ENCODE measurements around the gene PEAK1. TPM values are rescaled to one million over a fixed set of nuclear protein-coding genes. Genes with fewer than 3 reads are reported as not detected.

The PEAK1 gene
- total RNA-seq, 6 experiments from 2014 or later = 85.6 to 110 (median 95.8) TPM

- H3K27me3 Mint-ChIP-seq (ENCODE audit: insufficient read depth) = no peaks in the 10 kb centered on the region; the same call in 1 of the 2 replicates
- H3K36me3 Mint-ChIP-seq (ENCODE audit: low read depth) = peaks cover 37% of the 10 kb centered on the region
- no peak for DNase-seq
- peaks cover 19% of the 10 kb centered on the region for H3K4me1 Mint-ChIP-seq (ENCODE audit: low read depth)
- TF ChIP-seq CTCF (IDR thresholded peaks at IDR 0.05) = no peak
- H3K27ac Mint-ChIP-seq = no peak overlapping the region
- no peak overlapping the region for H3K4me3 Mint-ChIP-seq
- H3K9me3 Mint-ChIP-seq = peaks cover 7% of the 10 kb centered on the region
Measured at GRCh38 chr15:77235566-77235965, 184.3 kb downstream of the PEAK1 start.

GRCh38 chr15:77228828-77229227 is 191.1 kb downstream of the PEAK1 start:
- Mint-ChIP-seq H3K4me3 (no peak overlapping the region), H3K4me1 (ENCODE audit: low read depth) (peaks cover 29% of the 10 kb centered on the region), H3K27ac (peak overlapping the region; percentile 47; the same call in 1 of the 2 replicates), H3K27me3 (ENCODE audit: insufficient read depth) (no peaks in the 10 kb centered on the region), H3K36me3 (ENCODE audit: low read depth) (peaks cover 8% of the 10 kb centered on the region), H3K9me3 (no peaks in the 10 kb centered on the region)
- no peak for DNase-seq
- TF ChIP-seq CTCF (IDR thresholded peaks at IDR 0.05) = no peak

- Mint-ChIP-seq H3K4me1 (ENCODE audit: low read depth) (peaks cover 38% of the 10 kb centered on the region), H3K36me3 (ENCODE audit: low read depth) (0 out of 2 replicates have a peak, but pooled peaks cover 5% of the 10 kb centered on the region), H3K4me3 (no peak overlapping the region), H3K27ac (no peak overlapping the region), H3K27me3 (ENCODE audit: insufficient read depth) (no peaks in the 10 kb centered on the region), H3K9me3 (no peaks in the 10 kb centered on the region)
- TF ChIP-seq CTCF (IDR thresholded peaks at IDR 0.05) = no peak
- no peak for DNase-seq
Measured at GRCh38 chr15:77226652-77227051, 193.3 kb downstream of the PEAK1 start.

GRCh38 chr15:77225646-77226045 is 194.3 kb downstream of the PEAK1 start:
- peaks cover 38% of the 10 kb centered on the region for H3K4me1 Mint-ChIP-seq (ENCODE audit: low read depth)
- DNase-seq = no peak
- 0 out of 2 replicates have a peak, but pooled peaks cover 5% of the 10 kb centered on the region for H3K36me3 Mint-ChIP-seq (ENCODE audit: low read depth)
- no peaks in the 10 kb centered on the region for H3K27me3 Mint-ChIP-seq (ENCODE audit: insufficient read depth)
- H3K27ac Mint-ChIP-seq = no peak overlapping the region
- H3K9me3 Mint-ChIP-seq = no peaks in the 10 kb centered on the region
- H3K4me3 Mint-ChIP-seq = no peak overlapping the region
- TF ChIP-seq CTCF (IDR thresholded peaks at IDR 0.05) = no peak

GRCh38 chr15:77225088-77225487 is 194.8 kb downstream of the PEAK1 start:
- Mint-ChIP-seq H3K4me1 (ENCODE audit: low read depth) (peaks cover 44% of the 10 kb centered on the region), H3K27ac (0 out of 2 replicates have a peak overlapping the region, but pooled peaks have one; percentile 5), H3K9me3 (no peaks in the 10 kb centered on the region), H3K27me3 (ENCODE audit: insufficient read depth) (no peaks in the 10 kb centered on the region), H3K4me3 (no peak overlapping the region), H3K36me3 (ENCODE audit: low read depth) (peaks cover under 1% of the 10 kb centered on the region; the same call in 1 of the 2 replicates)
- no peak for TF ChIP-seq CTCF (IDR thresholded peaks at IDR 0.05)
- DNase-seq = no peak
